Measurements from ENCODE around the gene DAG1.

DAG1 gene

GRCh38 chr3:49500205-49500731 lies 30.2 kb downstream of the DAG1 start:
- H3K4me2 ChIP-seq: peak overlapping the region in 2 of 11 experiments; percentile 4 to 18; a peak in 1 of 22 replicates
- peaks cover 3 to 19% (median 11%) of the 10 kb centered on the region in 10 experiments; a peak in 19 of 20 replicates for H3K4me1 ChIP-seq
- no peaks in the 10 kb centered on the region for H3K9me3 ChIP-seq (replicated peaks in 1 of 11)

GRCh38 chr3:49500732-49501609 lies 30.9 kb downstream of the DAG1 start:
- peak overlapping the region in 2 of 11 experiments; percentile 7 to 18; a peak in 2 of 22 replicates for H3K4me2 ChIP-seq
- H3K27me3 ChIP-seq: no peaks in the 10 kb centered on the region
- no peak overlapping the region for H3K4me3 ChIP-seq
- no peak overlapping the region for H3K9ac ChIP-seq
- no peak for TF ChIP-seq Cebpa-rat (IDR thresholded peaks at IDR 0.05)
- peaks cover 0 to 23% (median 0%) of the 10 kb centered on the region in 11 experiments; a peak in 6 of 22 replicates for H4K20me1 ChIP-seq
- peaks cover 0 to 13% (median 7%) of the 10 kb centered on the region in 10 experiments; a peak in 8 of 20 replicates for H3K4me1 ChIP-seq
- H3K9me3 ChIP-seq (replicated peaks in 1 of 11): no peaks in the 10 kb centered on the region
- 0 out of 22 replicates have a peak overlapping the region, but pooled peaks of 1 of the 11 experiments have one; percentile 16 for H3K27ac ChIP-seq
- peaks cover 0 to 6% (median 0%) of the 10 kb centered on the region in 11 experiments; a peak in 2 of 22 replicates for H3K36me3 ChIP-seq

More at GRCh38 chr3:49500205-49500731, 30.2 kb downstream of the DAG1 start:
- Histone ChIP-seq H3K4me3 (no peak overlapping the region), H3K27ac (0 out of 22 replicates have a peak overlapping the region, but pooled peaks of 1 of the 11 experiments have one; percentile 16), H3K9ac (no peak overlapping the region), H4K20me1 (peaks cover 0 to 23% (median 0%) of the 10 kb centered on the region in 11 experiments; a peak in 6 of 22 replicates), H3K27me3 (no peaks in the 10 kb centered on the region), H3K36me3 (peaks cover 0 to 9% (median 0%) of the 10 kb centered on the region in 11 experiments; a peak in 2 of 22 replicates)
- TF ChIP-seq Cebpa-rat (IDR thresholded peaks at IDR 0.05): no peak

GRCh38 chr3:49501842-49502241 lies 31.8 kb downstream of the DAG1 start:
- peaks cover 0 to 6% (median 0%) of the 10 kb centered on the region in 11 experiments; a peak in 2 of 22 replicates for H3K36me3 ChIP-seq
- no peak for TF ChIP-seq Cebpa-rat (IDR thresholded peaks at IDR 0.05)
- H3K4me2 ChIP-seq: no peak overlapping the region
- no peak overlapping the region for H3K9ac ChIP-seq
- H3K27me3 ChIP-seq: no peaks in the 10 kb centered on the region
- H4K20me1 ChIP-seq: peaks cover 0 to 23% (median 0%) of the 10 kb centered on the region in 11 experiments; a peak in 6 of 22 replicates
- H3K4me3 ChIP-seq: no peak overlapping the region
- H3K4me1 ChIP-seq: peaks cover 0 to 13% (median 7%) of the 10 kb centered on the region in 10 experiments; a peak in 6 of 20 replicates
- no peaks in the 10 kb centered on the region for H3K9me3 ChIP-seq (replicated peaks in 1 of 11)
- no peak overlapping the region for H3K27ac ChIP-seq

GRCh38 chr3:49506906-49507305 lies 36.8 kb downstream of the DAG1 start:
- Histone ChIP-seq H4K20me1 (peaks cover 0 to 15% (median 0%) of the 10 kb centered on the region in 11 experiments; a peak in 4 of 22 replicates), H3K4me3 (no peak overlapping the region)
- no peak for TF ChIP-seq Cebpa-rat (IDR thresholded peaks at IDR 0.05)

GRCh38 chr3:49509028-49509561 lies 39.0 kb downstream of the DAG1 start:
- no peak overlapping the region for H3K9ac ChIP-seq
- H3K36me3 ChIP-seq: peaks cover 18 to 41% (median 38%) of the 10 kb centered on the region in 11 experiments
- no peak overlapping the region for H3K27ac ChIP-seq
- no peaks in the 10 kb centered on the region for H3K27me3 ChIP-seq
- H3K4me3 ChIP-seq: no peak overlapping the region
- H3K4me1 ChIP-seq: peaks cover 0 to 8% (median 0%) of the 10 kb centered on the region in 10 experiments; a peak in 2 of 20 replicates
- peaks cover 0 to 8% (median 0%) of the 10 kb centered on the region in 11 experiments; a peak in 4 of 22 replicates for H4K20me1 ChIP-seq
- no peaks in the 10 kb centered on the region for H3K9me3 ChIP-seq (replicated peaks in 1 of 11)
- no peak for TF ChIP-seq Cebpa-rat (IDR thresholded peaks at IDR 0.05)
- no peak overlapping the region for H3K4me2 ChIP-seq

More at GRCh38 chr3:49506906-49507305, 36.8 kb downstream of the DAG1 start:
- H3K27ac ChIP-seq: no peak overlapping the region
- H3K4me2 ChIP-seq: no peak overlapping the region
- H3K27me3 ChIP-seq: no peaks in the 10 kb centered on the region
- peaks cover 0 to 8% (median 0%) of the 10 kb centered on the region in 10 experiments; a peak in 2 of 20 replicates for H3K4me1 ChIP-seq
- H3K9me3 ChIP-seq (replicated peaks in 1 of 11): no peaks in the 10 kb centered on the region
- no peak overlapping the region for H3K9ac ChIP-seq
- peaks cover 15 to 24% (median 18%) of the 10 kb centered on the region in 11 experiments for H3K36me3 ChIP-seq

- Histone ChIP-seq H4K20me1 (peaks cover 0 to 8% (median 0%) of the 10 kb centered on the region in 11 experiments; a peak in 4 of 22 replicates), H3K27me3 (no peaks in the 10 kb centered on the region), H3K27ac (no peak overlapping the region), H3K9me3 (replicated peaks in 1 of 11) (no peaks in the 10 kb centered on the region), H3K4me2 (no peak overlapping the region), H3K4me1 (no peaks in the 10 kb centered on the region), H3K36me3 (peaks cover 22 to 66% (median 60%) of the 10 kb centered on the region in 11 experiments), H3K9ac (no peak overlapping the region), H3K4me3 (no peak overlapping the region)
- TF ChIP-seq Cebpa-rat (IDR thresholded peaks at IDR 0.05): no peak
These were observed 41.6 kb downstream of the DAG1 start for GRCh38 chr3:49511639-49512038.

GRCh38 chr3:49512781-49513355 lies 42.8 kb downstream of the DAG1 start:
- H3K9ac ChIP-seq: no peak overlapping the region
- H3K4me2 ChIP-seq: no peak overlapping the region
- H4K20me1 ChIP-seq: peaks cover 0 to 16% (median 0%) of the 10 kb centered on the region in 11 experiments; a peak in 4 of 22 replicates
- no peak for TF ChIP-seq Cebpa-rat (IDR thresholded peaks at IDR 0.05)
- H3K36me3 ChIP-seq: peaks cover 22 to 77% (median 66%) of the 10 kb centered on the region in 11 experiments
- no peak overlapping the region for H3K4me3 ChIP-seq
- H3K4me1 ChIP-seq: no peaks in the 10 kb centered on the region
- H3K27me3 ChIP-seq: no peaks in the 10 kb centered on the region
- H3K27ac ChIP-seq: no peak overlapping the region
- H3K9me3 ChIP-seq (replicated peaks in 1 of 11): no peaks in the 10 kb centered on the region

- H3K36me3 ChIP-seq: peaks cover 22 to 85% (median 73%) of the 10 kb centered on the region in 11 experiments
- no peaks in the 10 kb centered on the region for H3K9me3 ChIP-seq (replicated peaks in 1 of 11)
- no peaks in the 10 kb centered on the region for H3K27me3 ChIP-seq
- H4K20me1 ChIP-seq: peaks cover 0 to 20% (median 0%) of the 10 kb centered on the region in 11 experiments; a peak in 5 of 22 replicates
- no peak for TF ChIP-seq Cebpa-rat (IDR thresholded peaks at IDR 0.05)
- H3K27ac ChIP-seq: no peak overlapping the region
- H3K4me3 ChIP-seq: no peak overlapping the region
- H3K9ac ChIP-seq: no peak overlapping the region
- H3K4me2 ChIP-seq: no peak overlapping the region
- no peaks in the 10 kb centered on the region for H3K4me1 ChIP-seq
These were observed 43.5 kb downstream of the DAG1 start for GRCh38 chr3:49513494-49514124.

Data from BLaER1 treated with 17β-estradiol and CSF1 and Interleukin-3, amounts not matched to agents 10 nM and 100 nM (cell line).